HEK293T (cell line): Measurements from ENCODE around the gene GALE.
"Not testable (repeated sequence)": the region's sequence is repeated elsewhere in the genome, so short reads cannot be mapped to it uniquely, and the experiment has no call there.

Source experiments
- CTCF ChIA-PET: fragments of 350-600 bp; formaldehyde crosslinking; extraction: SDS; loops from one replicate; lab custom pipeline; 2021; ENCODE audit warnings: antibody characterized with exemption, inconsistent platforms; lab: Yijun Ruan, JAX
- POLR2A ChIA-PET: fragments of 350-600 bp; formaldehyde crosslinking; extraction: SDS; loops from one replicate; lab custom pipeline; 2020; ENCODE audit warnings: antibody characterized with exemption, inconsistent platforms; lab: Yijun Ruan, JAX
- DNase-seq: peaks from one replicate; pipeline ENCODE4 v3.0.0; 2012; ENCODE audit warnings: mixed read lengths; ENCODE audit errors: extremely low spot score
- ARNT ChIP-seq: fragments of 450-650 bp; IDR thresholded peaks from 2 replicates; pipeline ENCODE4 v1.6.1; 2017; ENCODE audit warnings: mild to moderate bottlenecking
- BHLHE40 ChIP-seq: fragments of 450-650 bp; IDR thresholded peaks from 2 replicates; pipeline ENCODE4 v1.6.1; 2016; ENCODE audit warnings: mild to moderate bottlenecking, moderate library complexity, borderline replicate concordance
- CTBP1 ChIP-seq: fragments of 450-650 bp; IDR thresholded peaks from 2 replicates; pipeline ENCODE4 v1.6.1; 2016; ENCODE audit warnings: borderline replicate concordance
- ELF4 ChIP-seq: fragments of 450-650 bp; IDR thresholded peaks from 2 replicates; pipeline ENCODE4 v1.6.1; 2017; ENCODE audit warnings: antibody characterized with exemption
- FOXA1 ChIP-seq: fragments of 450-650 bp; IDR thresholded peaks from 2 replicates; pipeline ENCODE4 v1.6.1; 2016; ENCODE audit warnings: mild to moderate bottlenecking
- FOXK2 ChIP-seq: fragments of 450-650 bp; IDR thresholded peaks from 2 replicates; pipeline ENCODE4 v1.6.1; 2016; ENCODE audit warnings: mild to moderate bottlenecking
- FOXM1 ChIP-seq: fragments of 450-650 bp; IDR thresholded peaks from 2 replicates; pipeline ENCODE4 v1.6.1; 2017; ENCODE audit warnings: mild to moderate bottlenecking, borderline replicate concordance
- HDGF ChIP-seq: fragments of 450-650 bp; IDR thresholded peaks from 2 replicates; pipeline ENCODE4 v1.6.1; 2017; ENCODE audit warnings: antibody characterized with exemption, borderline replicate concordance
- L3MBTL2 ChIP-seq: fragments of 450-650 bp; conservative IDR thresholded peaks from 2 replicates; pipeline ENCODE4 v1.6.1; 2016; ENCODE audit warnings: mild to moderate bottlenecking
- LEF1 ChIP-seq: fragments of 450-650 bp; IDR thresholded peaks from 2 replicates; pipeline ENCODE4 v1.6.1; 2017; ENCODE audit warnings: mild to moderate bottlenecking, borderline replicate concordance
- NFRKB ChIP-seq: fragments of 450-650 bp; IDR thresholded peaks from 2 replicates; pipeline ENCODE4 v1.6.1; 2016; ENCODE audit warnings: mild to moderate bottlenecking, moderate library complexity
- PKNOX1 ChIP-seq: fragments of 450-650 bp; IDR thresholded peaks from 2 replicates; pipeline ENCODE4 v1.6.1; 2016
- SP1 ChIP-seq: fragments of 450-650 bp; IDR thresholded peaks from 2 replicates; pipeline ENCODE4 v1.6.1; 2017
- SUZ12 ChIP-seq: fragments of 450-650 bp; IDR thresholded peaks from 2 replicates; pipeline ENCODE4 v1.6.1; 2016; ENCODE audit warnings: mild to moderate bottlenecking
- TARDBP ChIP-seq: fragments of 450-650 bp; IDR thresholded peaks from 2 replicates; pipeline ENCODE4 v1.6.1; 2016
- ZNF384 ChIP-seq: fragments of 450-650 bp; IDR thresholded peaks from 2 replicates; pipeline ENCODE4 v1.6.1; 2016

The GALE gene

GRCh38 chr1:23800400-23801337, at the start of gene GALE:
GALE (minus strand) TSS chr1:23800754; CDS start chr1:23799007, 1,747 bp downstream.
- TF ChIP-seq ELF4 = no peak
- TF ChIP-seq TARDBP = peak; percentile 88
- ChIA-PET POLR2A (interaction anchor here (0.6 to 3.4 kb wide), 6 partner anchors 9 to 24 kb away, joined by 3 to 18 read pairs (median 5); partner anchors contain the start of genes HMGCL and PITHD1), CTCF (interaction anchor here (1.5 kb wide), 1 partner anchor 10 kb away, joined by 6 read pairs; no protein-coding TSS in a partner anchor)
- peak; percentile 90 for DNase-seq

GRCh38 chr1:23848673-23849616, 48.4 kb upstream of the GALE start:
- POLR2A ChIA-PET = no interaction called here
- TF ChIP-seq FOXM1 (no peak), ZNF384 (no peak), FOXK2 (no peak), HDGF (no peak), L3MBTL2 (no peak), CTBP1 (no peak), FOXA1 (no peak), PKNOX1 (no peak), LEF1 (no peak), TARDBP (no peak)
- CTCF ChIA-PET = interaction anchor here (0.7 kb wide), 1 partner anchor 48 kb away, joined by 3 read pairs; no protein-coding TSS in a partner anchor
- no peak for DNase-seq

- POLR2A ChIA-PET, CTCF ChIA-PET, DNase-seq: not testable (repeated sequence)
These were observed 47.0 kb upstream of the GALE start for GRCh38 chr1:23847482-23848095.

- TF ChIP-seq ELF4 (no peak), HDGF (no peak), ZNF384 (no peak), TARDBP (no peak)
- CTCF ChIA-PET = no interaction called here
- POLR2A ChIA-PET = no interaction called here
- no peak for DNase-seq
These were observed 44.6 kb upstream of the GALE start for GRCh38 chr1:23845163-23845562.

- DNase-seq = no peak
- POLR2A ChIA-PET = interaction anchor here (0.7 kb wide), 1 partner anchor 100 kb away, joined by 3 read pairs; the partner anchor contains the start of gene ELOA
- TF ChIP-seq ZNF384 (no peak), NFRKB (no peak), L3MBTL2 (no peak), ARNT (no peak), FOXA1 (no peak), SUZ12 (no peak), CTBP1 (no peak), BHLHE40 (no peak)
- CTCF ChIA-PET = no interaction called here
These were observed 43.1 kb upstream of the GALE start for GRCh38 chr1:23843644-23844043.

GRCh38 chr1:23838401-23838866, 37.9 kb upstream of the GALE start:
- POLR2A ChIA-PET = no interaction called here
- no peak for TF ChIP-seq L3MBTL2
- no peak for TF ChIP-seq LEF1
- no peak for TF ChIP-seq FOXK2
- no peak for TF ChIP-seq SUZ12
- no peak for TF ChIP-seq ARNT
- TF ChIP-seq ZNF384 = no peak
- no peak for TF ChIP-seq NFRKB
- no peak for TF ChIP-seq FOXA1
- no peak for TF ChIP-seq CTBP1
- TF ChIP-seq TARDBP = no peak
- TF ChIP-seq BHLHE40 = no peak
- TF ChIP-seq SP1 = no peak
- TF ChIP-seq HDGF = no peak
- no peak for TF ChIP-seq FOXM1
- no peak for TF ChIP-seq ELF4
- TF ChIP-seq PKNOX1 = no peak
- DNase-seq = peak; percentile 71
- CTCF ChIA-PET = interaction anchor here (0.7 kb wide), 1 partner anchor 548 kb away, joined by 3 read pairs; no protein-coding TSS in a partner anchor
